Breast epithelium (tissue), 3 donors: Measurements from ENCODE around the gene COG2.

Experiments used
- CTCF ChIP-seq, 3 donors: fragments of 450-650 bp; IDR thresholded peaks; one replicate each; pipeline ENCODE4 v1.5.1; 2016 to 2017; ENCODE audit warnings: antibody characterized with exemption in 3 of 3, mild to moderate bottlenecking in 3 of 3, moderate library complexity in 3 of 3
- POLR2A ChIP-seq: fragments of 450-650 bp; IDR thresholded peaks from one replicate; pipeline ENCODE4 v1.6.1; 2016; ENCODE audit warnings: antibody characterized with exemption, mild to moderate bottlenecking, moderate library complexity
- POLR2AphosphoS5 ChIP-seq, 3 donors: sonication (generic); formaldehyde crosslinking; IDR thresholded peaks; one replicate each; pipeline ENCODE4 v1.6.1; 2017; ENCODE audit warnings: antibody characterized with exemption in 3 of 3

- TF ChIP-seq CTCF (IDR thresholded peaks at IDR 0.05) (no peak), POLR2A (no peak), POLR2AphosphoS5 (IDR thresholded peaks at IDR 0.05) (no peak)
Observed at GRCh38 chr1:230703679-230704385, 61.6 kb downstream of the COG2 start.
